Fibroblast of pulmonary artery (primary cell): ENCODE results near the gene NMNAT1.
"Not testable (repeated sequence)": the region's sequence is repeated elsewhere in the genome, so short reads cannot be mapped to it uniquely, and the experiment has no call there.

ENCODE experiments used
- DNase-seq: peaks from one replicate; pipeline ENCODE4 v3.0.0-alpha.2; 2010; ENCODE audit warnings: low read depth
- H3K4me3 ChIP-seq: replicated peaks from 2 replicates; pipeline ENCODE4 v1.5.1; 2011; ENCODE audit warnings: low read depth, mild to moderate bottlenecking, control low read depth, low read length, moderate library complexity
- CTCF ChIP-seq: IDR thresholded peaks from 2 replicates; pipeline ENCODE4 v1.5.1; 2011; ENCODE audit warnings: mild to moderate bottlenecking, control low read depth, low read length, inconsistent platforms; ENCODE audit errors: missing control alignments

Gene NMNAT1

GRCh38 chr1:10014016-10014415 is 70.7 kb downstream of the NMNAT1 start:
- DNase-seq, result no peak

GRCh38 chr1:10019561-10019960 is 76.3 kb downstream of the NMNAT1 start:
- no peak for TF ChIP-seq CTCF
- peak; percentile 23 for DNase-seq
- no peak overlapping the region for H3K4me3 ChIP-seq

More at GRCh38 chr1:10014016-10014415, 70.7 kb downstream of the NMNAT1 start:
- H3K4me3 ChIP-seq, result no peak overlapping the region
- no peak for TF ChIP-seq CTCF

GRCh38 chr1:10020086-10020485 is 76.8 kb downstream of the NMNAT1 start:
- H3K4me3 ChIP-seq, result no peak overlapping the region
- no peak for TF ChIP-seq CTCF
- DNase-seq, result no peak

- H3K4me3 ChIP-seq, result not testable (repeated sequence)
- peak; percentile 13 for DNase-seq
These were observed 77.4 kb downstream of the NMNAT1 start for GRCh38 chr1:10020678-10021077.

- not testable (repeated sequence) for DNase-seq, H3K4me3 ChIP-seq
These were observed 78.7 kb downstream of the NMNAT1 start for GRCh38 chr1:10021992-10022391.

- DNase-seq, result no peak
- TF ChIP-seq CTCF, result no peak
- no peak overlapping the region for H3K4me3 ChIP-seq
These were observed 79.4 kb downstream of the NMNAT1 start for GRCh38 chr1:10022656-10023055.

GRCh38 chr1:10025354-10025753 is 82.1 kb downstream of the NMNAT1 start:
- no peak overlapping the region for H3K4me3 ChIP-seq
- no peak for DNase-seq
- TF ChIP-seq CTCF, result no peak

GRCh38 chr1:10027027-10027426 is 83.8 kb downstream of the NMNAT1 start:
- no peak for DNase-seq
- no peak for TF ChIP-seq CTCF
- H3K4me3 ChIP-seq, result no peak overlapping the region

- not testable (repeated sequence) for DNase-seq, H3K4me3 ChIP-seq
These were observed 85.8 kb downstream of the NMNAT1 start for GRCh38 chr1:10028956-10029500.
